ENCODE measurements around the gene GDA. TPM values are rescaled to one million over a fixed set of nuclear protein-coding genes. Genes with fewer than 3 reads are reported as not detected.

Gene GDA
- total and polyA plus RNA-seq, 7 experiments from 2014 or later: not detected

DNA sequence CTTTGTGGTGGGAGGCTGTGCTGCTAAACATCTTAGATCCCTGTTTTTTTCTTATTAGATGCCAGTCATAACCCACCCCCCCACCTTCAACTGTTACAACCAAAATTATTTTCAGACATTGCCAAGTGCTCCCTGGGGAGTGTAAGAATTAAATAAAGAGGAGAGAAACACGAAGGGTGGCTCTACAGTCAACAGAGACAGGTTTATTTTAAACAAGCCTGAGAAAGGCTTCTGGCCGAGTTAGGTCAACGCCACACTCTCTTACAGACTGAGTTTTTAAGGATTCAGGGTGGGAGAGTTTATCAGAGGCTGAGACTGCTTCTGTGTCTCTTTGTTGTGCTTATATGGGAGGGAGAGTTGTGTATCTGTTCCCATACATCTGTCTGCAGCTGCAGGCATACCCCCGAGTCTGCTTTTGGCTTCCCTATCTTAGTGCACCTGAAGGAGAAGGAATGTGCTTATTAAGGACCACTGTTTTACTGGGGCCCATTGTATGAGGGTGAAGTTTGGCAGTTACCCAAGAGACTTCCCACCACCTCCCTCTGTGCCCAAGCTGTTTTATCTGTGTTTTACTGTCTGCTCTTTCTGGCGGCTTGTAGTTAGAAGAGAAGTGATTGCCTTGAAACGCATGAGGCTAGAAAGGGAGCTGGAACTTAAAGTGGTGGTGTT is 11.4 kb upstream of the GDA start:
- peaks cover 7 to 21% (median 10%) of the 10 kb centered on the region in 5 donors for H3K27me3 Mint-ChIP-seq

DNA sequence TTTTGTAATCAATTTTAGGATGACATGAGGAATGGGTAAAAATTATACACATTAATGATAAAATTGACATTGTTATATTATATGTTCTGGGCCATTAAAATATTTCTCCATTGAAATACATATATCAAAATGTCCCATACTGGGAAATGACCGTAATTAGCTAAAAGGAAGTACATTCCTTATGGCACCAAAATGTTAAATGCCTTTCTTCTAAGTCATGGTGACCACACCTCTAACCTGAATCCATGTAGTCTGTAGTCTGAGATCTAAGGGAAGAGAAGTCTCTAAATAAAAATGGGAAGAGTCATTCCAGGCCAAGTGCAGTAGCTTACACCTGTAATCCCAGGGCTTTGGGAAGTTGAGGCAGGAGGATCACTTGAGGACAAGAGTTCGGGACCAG is 10.0 kb upstream of the GDA start:
- ATAC-seq (no peak), DNase-seq (no peak)
- H3K4me3 Mint-ChIP-seq: no peak overlapping the region
- H3K36me3 Mint-ChIP-seq: no peaks in the 10 kb centered on the region
- no peaks in the 10 kb centered on the region for H3K4me1 ChIP-seq (ENCODE audit: control insufficient read depth in 2 of 2, insufficient read depth in 2 of 2, low read length in 2 of 2)
- no peaks in the 10 kb centered on the region for H3K36me3 ChIP-seq (ENCODE audit: control insufficient read depth in 2 of 3, insufficient read depth in 3 of 3, low read length in 3 of 3)
- H3K9me3 ChIP-seq (ENCODE audit: control insufficient read depth in 2 of 3, low read length in 3 of 3): no peaks in the 10 kb centered on the region
- CTCF ChIA-PET: no interaction called here
- no peak overlapping the region for H3K4me3 ChIP-seq (ENCODE audit: low read length)
- H3K27me3 ChIP-seq (ENCODE audit: control insufficient read depth in 2 of 2, insufficient read depth in 2 of 2, low read length in 2 of 2): no peaks in the 10 kb centered on the region
- no peaks in the 10 kb centered on the region for H3K4me1 Mint-ChIP-seq
- H3K9me3 Mint-ChIP-seq: peaks cover 0 to 4% (median 0%) of the 10 kb centered on the region in 11 donors
- no peak overlapping the region for H3K27ac ChIP-seq (ENCODE audit: low read depth, low read length)
- peaks cover 7 to 28% (median 10%) of the 10 kb centered on the region in 5 donors for H3K27me3 Mint-ChIP-seq
- POLR2A ChIA-PET: no interaction called here
- intact Hi-C loops (cut with micrococcal nuclease): no loop called here
- H3K27ac Mint-ChIP-seq: no peak overlapping the region

More for the DNA sequence above, 11.4 kb upstream of the GDA start:
- ATAC-seq (no peak), DNase-seq (no peak)
- Mint-ChIP-seq H3K27ac (no peak overlapping the region), H3K9me3 (peaks cover 0 to 1% (median 0%) of the 10 kb centered on the region in 11 donors), H3K4me3 (no peak overlapping the region), H3K36me3 (no peaks in the 10 kb centered on the region), H3K4me1 (no peaks in the 10 kb centered on the region)
- no peaks in the 10 kb centered on the region for H3K4me1 ChIP-seq (ENCODE audit: control insufficient read depth in 2 of 2, insufficient read depth in 2 of 2, low read length in 2 of 2)
- no peaks in the 10 kb centered on the region for H3K9me3 ChIP-seq (ENCODE audit: control insufficient read depth in 2 of 3, low read length in 3 of 3)
- intact Hi-C loops (cut with micrococcal nuclease): no loop called here
- H3K36me3 ChIP-seq (ENCODE audit: control insufficient read depth in 2 of 3, insufficient read depth in 3 of 3, low read length in 3 of 3): no peaks in the 10 kb centered on the region
- POLR2A ChIA-PET: no interaction called here
- H3K27ac ChIP-seq (ENCODE audit: low read depth, low read length): no peak overlapping the region
- no peak overlapping the region for H3K4me3 ChIP-seq (ENCODE audit: low read length)
- CTCF ChIA-PET: no interaction called here
- no peaks in the 10 kb centered on the region for H3K27me3 ChIP-seq (ENCODE audit: control insufficient read depth in 2 of 2, insufficient read depth in 2 of 2, low read length in 2 of 2)

DNA sequence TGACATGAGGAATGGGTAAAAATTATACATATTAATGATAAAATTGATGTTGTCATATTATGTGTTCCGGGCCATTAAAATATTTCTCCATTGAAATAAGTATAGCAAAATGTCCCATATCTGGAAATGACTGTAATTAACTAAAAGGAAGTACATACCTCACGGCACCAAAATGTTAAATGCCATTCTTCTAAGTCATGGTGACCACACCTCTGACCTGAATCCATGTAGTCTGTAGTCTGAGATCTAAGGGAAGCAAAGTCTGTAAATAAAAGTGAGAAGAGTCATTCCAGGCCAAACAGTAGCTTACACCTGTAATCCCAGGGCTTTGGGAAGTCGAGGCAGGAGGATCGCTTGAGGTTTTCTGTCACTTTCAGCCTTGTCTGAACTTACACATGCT is 8.7 kb upstream of the GDA start:
- H3K9me3 ChIP-seq (ENCODE audit: control insufficient read depth in 2 of 3, low read length in 3 of 3): no peaks in the 10 kb centered on the region
- H3K4me3 Mint-ChIP-seq: no peak overlapping the region
- DNase-seq: no peak
- no peak overlapping the region for H3K27ac Mint-ChIP-seq
- H3K9me3 Mint-ChIP-seq: peaks cover 0 to 4% (median 0%) of the 10 kb centered on the region in 11 donors
- no peaks in the 10 kb centered on the region for H3K27me3 ChIP-seq (ENCODE audit: control insufficient read depth in 2 of 2, insufficient read depth in 2 of 2, low read length in 2 of 2)
- H3K36me3 ChIP-seq (ENCODE audit: control insufficient read depth in 2 of 3, insufficient read depth in 3 of 3, low read length in 3 of 3): no peaks in the 10 kb centered on the region
- CTCF ChIA-PET: no interaction called here
- intact Hi-C loops (cut with micrococcal nuclease): no loop called here
- POLR2A ChIA-PET: no interaction called here
- no peaks in the 10 kb centered on the region for H3K4me1 Mint-ChIP-seq
- H3K27me3 Mint-ChIP-seq: peaks cover 10 to 30% (median 17%) of the 10 kb centered on the region in 5 donors
- H3K27ac ChIP-seq (ENCODE audit: low read depth, low read length): no peak overlapping the region
- ATAC-seq: no peak
- H3K4me1 ChIP-seq (ENCODE audit: control insufficient read depth in 2 of 2, insufficient read depth in 2 of 2, low read length in 2 of 2): no peaks in the 10 kb centered on the region
- no peak overlapping the region for H3K4me3 ChIP-seq (ENCODE audit: low read length)
- no peaks in the 10 kb centered on the region for H3K36me3 Mint-ChIP-seq

DNA sequence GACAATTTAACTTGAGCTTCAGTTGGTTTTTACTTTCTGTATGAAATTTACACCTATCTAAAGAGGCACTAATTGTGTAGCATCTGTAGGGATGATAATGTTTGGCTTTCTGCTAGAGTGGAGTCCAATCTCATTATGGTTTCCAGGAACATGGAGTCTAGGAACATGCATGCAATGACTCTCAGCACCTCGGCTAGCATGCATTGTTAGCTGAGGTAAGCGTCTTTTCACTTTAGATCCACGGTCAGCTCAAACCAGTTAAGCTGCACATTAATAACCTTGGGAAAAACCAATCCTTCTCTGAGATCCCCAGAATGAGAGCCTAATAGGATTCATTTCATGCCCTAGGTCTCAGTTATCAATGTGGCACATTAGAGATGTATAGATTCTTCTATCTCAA is 7.8 kb upstream of the GDA start:
- H3K36me3 Mint-ChIP-seq: no peaks in the 10 kb centered on the region
- Histone ChIP-seq H3K4me1 (ENCODE audit: control insufficient read depth in 2 of 2, insufficient read depth in 2 of 2, low read length in 2 of 2) (no peaks in the 10 kb centered on the region), H3K9me3 (ENCODE audit: control insufficient read depth in 2 of 3, low read length in 3 of 3) (no peaks in the 10 kb centered on the region), H3K27ac (ENCODE audit: low read depth, low read length) (no peak overlapping the region), H3K4me3 (ENCODE audit: low read length) (no peak overlapping the region), H3K27me3 (ENCODE audit: control insufficient read depth in 2 of 2, insufficient read depth in 2 of 2, low read length in 2 of 2) (no peaks in the 10 kb centered on the region), H3K36me3 (ENCODE audit: control insufficient read depth in 2 of 3, insufficient read depth in 3 of 3, low read length in 3 of 3) (no peaks in the 10 kb centered on the region)
- ChIA-PET CTCF (no interaction called here), POLR2A (no interaction called here)
- DNase-seq: no peak
- H3K9me3 Mint-ChIP-seq: peaks cover 0 to 4% (median 0%) of the 10 kb centered on the region in 11 donors
- no peak overlapping the region for H3K27ac Mint-ChIP-seq
- peaks cover 10 to 39% (median 19%) of the 10 kb centered on the region in 5 donors for H3K27me3 Mint-ChIP-seq
- no peaks in the 10 kb centered on the region for H3K4me1 Mint-ChIP-seq
- no peak for ATAC-seq
- H3K4me3 Mint-ChIP-seq: no peak overlapping the region
- intact Hi-C loops (cut with micrococcal nuclease): no loop called here

DNA sequence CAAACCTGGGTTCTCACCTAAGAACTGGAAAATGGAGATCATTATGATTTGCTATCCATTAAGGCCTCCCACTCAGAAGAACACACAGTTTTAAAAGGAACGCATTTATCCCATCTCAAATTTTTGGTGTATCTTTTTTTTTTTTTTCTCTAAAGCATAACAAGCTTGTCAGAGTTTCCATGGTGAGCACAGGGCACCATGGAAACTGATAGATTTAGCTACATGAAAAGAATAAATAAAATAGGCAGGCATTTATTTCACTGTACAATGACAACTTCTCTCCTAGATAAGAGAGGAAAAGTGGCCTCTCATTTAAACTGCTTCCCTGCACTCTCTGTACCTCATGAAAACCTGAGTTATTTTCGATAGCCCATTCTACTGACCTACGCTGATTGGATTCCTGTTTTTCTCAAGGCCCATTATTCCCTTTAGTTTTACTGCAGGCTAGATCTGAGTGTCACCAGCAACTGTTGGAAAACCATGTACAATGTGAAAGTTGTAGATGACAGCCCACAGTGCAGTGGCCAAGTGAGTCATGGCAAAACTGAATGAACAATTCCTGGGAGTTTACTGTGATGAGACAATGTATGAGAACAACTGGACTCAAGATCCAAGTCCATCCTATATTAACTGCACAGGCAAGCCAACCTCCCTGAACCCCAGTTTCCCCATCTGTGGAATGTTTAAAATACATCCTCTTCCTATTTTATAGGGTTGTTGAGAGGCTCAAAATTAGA is 4.3 kb upstream of the GDA start:
- no peak overlapping the region for H3K4me3 ChIP-seq (ENCODE audit: low read length)
- H3K27ac ChIP-seq (ENCODE audit: low read depth, low read length): no peak overlapping the region
- no peaks in the 10 kb centered on the region for H3K4me1 ChIP-seq (ENCODE audit: control insufficient read depth in 2 of 2, insufficient read depth in 2 of 2, low read length in 2 of 2)
- H3K36me3 ChIP-seq (ENCODE audit: control insufficient read depth in 2 of 3, insufficient read depth in 3 of 3, low read length in 3 of 3): no peaks in the 10 kb centered on the region
- CTCF ChIA-PET: no interaction called here
- Mint-ChIP-seq H3K4me3 (no peak overlapping the region), H3K36me3 (no peaks in the 10 kb centered on the region), H3K27me3 (peaks cover 29 to 52% (median 49%) of the 10 kb centered on the region in 5 donors), H3K4me1 (peaks cover 3 to 16% (median 6%) of the 10 kb centered on the region in 7 donors), H3K27ac (no peak overlapping the region), H3K9me3 (peaks cover 0 to 4% (median 0%) of the 10 kb centered on the region in 11 donors)
- H3K9me3 ChIP-seq (ENCODE audit: control insufficient read depth in 2 of 3, low read length in 3 of 3): no peaks in the 10 kb centered on the region
- intact Hi-C loops (cut with micrococcal nuclease): no loop called here
- DNase-seq: no peak
- H3K27me3 ChIP-seq (ENCODE audit: control insufficient read depth in 2 of 2, insufficient read depth in 2 of 2, low read length in 2 of 2): no peaks in the 10 kb centered on the region
- POLR2A ChIA-PET: no interaction called here
- ATAC-seq: no peak

DNA sequence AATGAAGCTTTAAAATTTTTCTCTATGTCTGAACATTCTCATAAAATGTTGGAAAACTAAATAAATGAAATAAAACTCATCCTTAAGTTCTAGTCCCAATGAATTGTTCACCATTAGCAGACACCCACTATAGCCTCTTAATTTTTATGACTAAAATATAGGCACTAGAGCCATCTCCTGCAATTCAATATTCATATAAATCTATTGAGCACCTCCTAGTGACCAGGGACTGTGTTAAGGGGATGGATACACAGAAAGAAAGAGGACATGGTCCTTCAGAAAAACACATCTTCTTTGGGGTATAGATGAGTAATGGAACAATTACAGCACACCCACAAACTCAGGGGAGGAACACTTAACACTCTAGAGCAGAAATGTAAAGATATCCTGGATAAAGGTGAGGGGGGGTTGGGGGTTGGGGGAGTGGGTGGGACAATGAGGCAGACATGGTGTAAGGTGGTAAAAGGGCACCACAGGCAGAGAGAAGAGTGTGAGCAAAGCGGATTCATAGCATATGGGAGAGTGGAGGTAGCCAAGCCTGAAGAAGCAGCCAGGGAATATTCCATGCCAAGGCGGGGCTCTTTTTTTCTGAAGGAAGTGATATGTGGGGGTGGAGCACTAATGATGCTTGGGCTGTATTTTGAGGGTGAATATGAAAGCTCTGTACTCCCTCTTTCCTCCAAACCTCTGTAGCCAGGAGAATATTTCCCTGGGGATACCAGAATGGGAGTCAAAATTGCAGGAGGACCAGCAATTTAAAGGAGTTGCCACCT is 3.3 kb upstream of the GDA start:
- CTCF ChIA-PET: no interaction called here
- POLR2A ChIA-PET: no interaction called here
- no peaks in the 10 kb centered on the region for H3K4me1 ChIP-seq (ENCODE audit: control insufficient read depth in 2 of 2, insufficient read depth in 2 of 2, low read length in 2 of 2)
- Mint-ChIP-seq H3K9me3 (peaks cover 0 to 4% (median 0%) of the 10 kb centered on the region in 11 donors), H3K4me3 (no peak overlapping the region), H3K4me1 (peaks cover 3 to 16% (median 10%) of the 10 kb centered on the region in 7 donors), H3K36me3 (no peaks in the 10 kb centered on the region), H3K27ac (no peak overlapping the region), H3K27me3 (peaks cover 36 to 54% (median 51%) of the 10 kb centered on the region in 5 donors)
- H3K27ac ChIP-seq (ENCODE audit: low read depth, low read length): no peak overlapping the region
- no peak for ATAC-seq
- no peak overlapping the region for H3K4me3 ChIP-seq (ENCODE audit: low read length)
- H3K9me3 ChIP-seq (ENCODE audit: control insufficient read depth in 2 of 3, low read length in 3 of 3): no peaks in the 10 kb centered on the region
- no peaks in the 10 kb centered on the region for H3K27me3 ChIP-seq (ENCODE audit: control insufficient read depth in 2 of 2, insufficient read depth in 2 of 2, low read length in 2 of 2)
- intact Hi-C loops (cut with micrococcal nuclease): no loop called here
- DNase-seq: no peak
- H3K36me3 ChIP-seq (ENCODE audit: control insufficient read depth in 2 of 3, insufficient read depth in 3 of 3, low read length in 3 of 3): no peaks in the 10 kb centered on the region

All from naive thymus-derived CD4-positive, alpha-beta T cell (primary cell).